Tibial artery (tissue), 4 donors: ENCODE data around the gene LIMK1.
A peak's percentile ranks its signal among the peaks of the same experiment; 100 is the strongest.

ENCODE experiments used
- DNase-seq, 2 donors: peaks; one replicate each; pipeline ENCODE4 v3.0.0-alpha.2; 2019
- H3K27ac ChIP-seq, 2 donors: fragments of 200-600 bp; sonication (generic) in 1 of 2; 1 replicate in 1 of 2; 2 replicates in 1 of 2; pipeline ENCODE4 v1.5.1; 2018 to 2019; ENCODE audit warnings: mild to moderate bottlenecking in 1 of 2
- H3K27me3 ChIP-seq, 2 donors: fragments of 200-600 bp; sonication (generic) in 1 of 2; one replicate each; pipeline versions ENCODE4 v1.5.1 to v1.6.0; 2016 to 2019
- H3K36me3 ChIP-seq, 3 donors: fragments of 200-600 bp; sonication (generic) in 2 of 3; one replicate each; pipeline ENCODE4 v1.5.1; 2016 to 2019; ENCODE audit warnings: mild to moderate bottlenecking in 2 of 3
- H3K4me1 ChIP-seq, 4 donors: fragments of 200-600 bp; sonication (generic) in 2 of 4; 1 replicate in 3 of 4; 2 replicates in 1 of 4; pipeline ENCODE4 v1.5.1; 2016 to 2019
- H3K4me3 ChIP-seq, 2 donors: fragments of 200-600 bp; sonication (generic) in 1 of 2; 1 replicate in 1 of 2; 2 replicates in 1 of 2; pipeline ENCODE4 v1.5.1; 2018 to 2019; ENCODE audit warnings: mild to moderate bottlenecking in 2 of 2
- H3K9me3 ChIP-seq, 3 donors: fragments of 200-600 bp; sonication (generic) in 1 of 3; one replicate each; pipeline ENCODE4 v1.5.1; 2016 to 2019
- intact Hi-C: fragments of 100-400 bp; cut with DNase I; formaldehyde crosslinking; loops from one replicate; pipeline ENCODE4 v1.15.0; 2023; ENCODE audit warnings: low total_unique reads
- TF ChIP-seq, protein P1 (sequence below), 2 experiments: fragments of 200-600 bp in 1 of 2; fragments of 450-650 bp in 1 of 2; IDR thresholded peaks; one replicate each; pipeline ENCODE4 v1.5.1; 2017 to 2019; ENCODE audit warnings: antibody characterized with exemption in 2 of 2, mild to moderate bottlenecking in 1 of 2, moderate library complexity in 1 of 2

LIMK1 gene

DNA sequence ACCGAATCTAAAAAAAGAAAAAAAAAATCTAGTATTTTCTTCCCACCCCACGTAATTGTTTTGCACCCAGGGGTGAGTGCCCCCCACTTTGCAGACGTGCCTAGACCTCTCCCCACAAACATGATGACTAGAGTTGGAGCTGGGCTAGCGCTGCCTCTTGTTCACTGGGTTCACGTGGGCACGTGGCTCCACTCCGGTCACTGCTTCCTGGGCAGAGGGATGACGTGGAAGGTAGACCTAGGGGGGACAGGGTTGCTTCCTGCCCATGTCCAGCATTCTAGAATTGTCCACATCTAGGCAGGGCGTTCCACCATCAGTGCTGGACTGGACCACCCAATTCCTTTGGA, 861 bp upstream of the LIMK1 start:
- H3K9me3 ChIP-seq = no peaks in the 10 kb centered on the region
- TF ChIP-seq, protein P1, sequence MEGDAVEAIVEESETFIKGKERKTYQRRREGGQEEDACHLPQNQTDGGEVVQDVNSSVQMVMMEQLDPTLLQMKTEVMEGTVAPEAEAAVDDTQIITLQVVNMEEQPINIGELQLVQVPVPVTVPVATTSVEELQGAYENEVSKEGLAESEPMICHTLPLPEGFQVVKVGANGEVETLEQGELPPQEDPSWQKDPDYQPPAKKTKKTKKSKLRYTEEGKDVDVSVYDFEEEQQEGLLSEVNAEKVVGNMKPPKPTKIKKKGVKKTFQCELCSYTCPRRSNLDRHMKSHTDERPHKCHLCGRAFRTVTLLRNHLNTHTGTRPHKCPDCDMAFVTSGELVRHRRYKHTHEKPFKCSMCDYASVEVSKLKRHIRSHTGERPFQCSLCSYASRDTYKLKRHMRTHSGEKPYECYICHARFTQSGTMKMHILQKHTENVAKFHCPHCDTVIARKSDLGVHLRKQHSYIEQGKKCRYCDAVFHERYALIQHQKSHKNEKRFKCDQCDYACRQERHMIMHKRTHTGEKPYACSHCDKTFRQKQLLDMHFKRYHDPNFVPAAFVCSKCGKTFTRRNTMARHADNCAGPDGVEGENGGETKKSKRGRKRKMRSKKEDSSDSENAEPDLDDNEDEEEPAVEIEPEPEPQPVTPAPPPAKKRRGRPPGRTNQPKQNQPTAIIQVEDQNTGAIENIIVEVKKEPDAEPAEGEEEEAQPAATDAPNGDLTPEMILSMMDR (IDR thresholded peaks at IDR 0.05) = no peak
- H3K27ac ChIP-seq = no peak overlapping the region
- H3K27me3 ChIP-seq = no peaks in the 10 kb centered on the region
- no peaks in the 10 kb centered on the region for H3K36me3 ChIP-seq
- no peak for DNase-seq
- intact Hi-C loops = loop anchor here (10.0 kb wide), 1 partner anchor 172 kb away; the partner anchor contains the start of gene RFC2
- H3K4me1 ChIP-seq = peaks cover 0 to 31% (median 25%) of the 10 kb centered on the region in 4 donors
- H3K4me3 ChIP-seq = peak overlapping the region in 1 of 2 donors; percentile 94

DNA sequence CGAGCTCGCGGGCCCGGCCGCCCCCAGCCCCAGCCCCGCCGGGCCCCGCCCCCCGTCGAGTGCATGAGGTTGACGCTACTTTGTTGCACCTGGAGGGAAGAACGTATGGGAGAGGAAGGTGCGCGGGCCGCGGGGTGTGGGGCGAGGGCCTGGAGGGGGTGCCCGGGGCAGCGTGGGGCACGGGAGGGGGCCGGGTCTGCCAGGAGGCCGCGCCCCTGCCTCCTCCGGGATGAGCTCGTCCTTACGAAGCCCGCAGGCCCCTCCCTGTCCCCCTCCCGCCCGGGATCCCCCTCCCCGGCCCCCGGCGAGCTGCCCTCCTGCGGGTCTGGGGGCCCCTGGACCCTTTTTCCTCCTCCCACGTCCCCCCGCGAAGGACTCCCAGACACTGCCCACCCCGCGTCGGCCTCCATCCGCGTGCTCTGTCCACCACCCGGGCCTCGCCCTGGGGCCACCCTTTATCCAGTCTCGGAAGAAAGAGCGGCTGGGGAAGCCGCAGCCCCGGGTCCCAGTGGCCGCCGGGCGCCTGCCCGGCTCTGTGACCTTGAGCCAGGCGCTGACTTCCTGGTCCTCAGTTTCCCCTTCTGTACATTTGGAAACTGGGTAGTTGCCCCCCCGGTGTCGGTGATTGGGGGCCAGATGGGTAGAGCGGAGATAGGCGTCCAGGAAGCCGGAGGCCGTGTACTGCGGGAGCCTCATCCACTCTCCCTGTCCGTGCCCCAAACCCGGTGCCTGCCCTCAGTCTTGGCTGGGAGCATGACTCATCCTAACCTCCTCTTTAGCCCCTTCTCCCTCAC, 521 bp downstream of the LIMK1 start:
- Histone ChIP-seq H3K36me3 (no peaks in the 10 kb centered on the region), H3K4me3 (peak overlapping the region; percentile 64 to 94), H3K9me3 (no peaks in the 10 kb centered on the region), H3K27ac (peak overlapping the region; percentile 68 to 70), H3K4me1 (peaks cover 0 to 30% (median 22%) of the 10 kb centered on the region in 4 donors), H3K27me3 (no peaks in the 10 kb centered on the region)
- TF ChIP-seq, protein P1 (IDR thresholded peaks at IDR 0.05) = no peak
- DNase-seq = peak in 1 of 2 donors; percentile 73
- intact Hi-C loops = loop anchor here (10.0 kb wide), 1 partner anchor 171 kb away; the partner anchor contains the start of gene RFC2

DNA sequence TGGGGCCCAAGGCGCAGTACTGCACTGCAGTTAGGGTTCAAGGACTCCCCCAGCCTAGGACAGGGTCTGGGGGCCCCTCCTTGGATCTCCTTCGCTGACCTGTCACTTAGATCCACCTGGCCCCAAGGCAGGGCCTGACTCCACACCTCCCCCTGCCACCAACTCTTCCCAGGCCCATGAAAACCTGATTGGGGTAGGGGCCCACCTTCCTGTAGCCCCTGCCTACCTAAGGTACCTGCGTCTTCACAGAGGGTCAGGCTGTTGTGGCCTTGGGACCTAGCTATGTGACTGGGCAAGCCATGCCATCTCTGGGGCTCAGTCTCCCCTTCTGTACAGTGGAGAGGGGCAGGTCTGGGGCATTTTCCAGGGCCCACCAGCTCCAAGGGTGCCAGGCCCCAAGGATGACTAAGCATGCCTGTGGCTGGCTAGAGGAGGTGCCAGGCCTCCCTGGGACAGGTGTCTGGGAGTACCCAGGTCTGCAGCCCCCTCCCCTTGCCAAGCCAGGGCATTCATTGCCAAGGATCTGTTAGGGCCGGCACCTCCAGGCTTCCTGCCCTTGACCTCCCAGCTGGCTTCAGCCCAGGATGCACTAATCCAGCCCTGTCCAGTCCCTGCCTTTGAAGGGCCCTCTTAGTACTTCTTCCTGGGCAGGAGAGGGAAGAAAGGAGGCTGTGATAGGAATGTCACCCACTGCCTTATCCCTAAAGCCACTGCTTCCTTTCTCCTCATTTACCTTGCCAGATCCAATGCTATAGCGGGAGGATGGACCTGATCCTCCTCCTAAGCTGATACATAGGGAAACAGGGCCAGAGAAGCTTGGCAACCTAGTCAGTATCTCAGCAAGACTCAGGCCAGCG, 1.3 kb downstream of the LIMK1 start:
- intact Hi-C loops = loop anchor here (10.0 kb wide), 1 partner anchor 170 kb away; the partner anchor contains the start of gene RFC2
- no peak for DNase-seq
- TF ChIP-seq, protein P1 (IDR thresholded peaks at IDR 0.05) = no peak
- Histone ChIP-seq H3K4me1 (peaks cover 0 to 24% (median 17%) of the 10 kb centered on the region in 4 donors), H3K4me3 (peak overlapping the region; percentile 64 to 94), H3K9me3 (no peaks in the 10 kb centered on the region), H3K27ac (peak overlapping the region; percentile 68 to 70), H3K27me3 (no peaks in the 10 kb centered on the region), H3K36me3 (no peaks in the 10 kb centered on the region)

DNA sequence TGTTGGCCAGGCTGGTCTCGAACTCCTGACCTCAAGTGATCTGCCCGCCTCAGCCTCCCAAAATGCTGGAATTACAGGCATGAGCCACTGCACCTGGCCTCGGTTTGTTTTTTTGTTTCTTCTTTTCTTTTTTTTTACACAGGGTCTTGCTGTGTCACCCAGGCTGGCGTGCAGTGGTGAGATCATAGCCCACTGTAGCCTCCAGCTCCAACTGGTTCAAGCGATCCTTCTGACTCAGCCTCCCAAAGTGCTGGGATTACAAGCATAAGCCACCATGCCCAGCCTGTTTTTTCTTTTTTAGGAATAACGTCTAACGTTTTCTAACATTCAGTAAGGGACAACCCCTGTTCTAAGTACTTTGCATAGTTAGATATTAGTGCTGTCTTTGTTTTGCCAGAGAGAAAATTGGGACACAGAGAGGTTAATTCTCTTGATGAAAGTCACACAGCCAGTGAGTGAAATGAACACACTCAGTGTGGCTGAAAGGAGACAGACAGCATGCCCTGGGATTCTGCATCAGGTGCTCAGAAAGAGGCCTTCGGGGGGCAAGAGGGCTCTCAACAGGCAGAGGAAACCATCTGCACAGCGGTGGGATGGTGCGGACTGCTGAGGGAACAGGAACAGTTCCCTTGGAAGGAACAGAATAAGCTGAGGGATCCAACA, 4.3 kb downstream of the LIMK1 start:
- TF ChIP-seq, protein P1 (IDR thresholded peaks at IDR 0.05) = no peak
- H3K4me1 ChIP-seq = peaks cover 0 to 33% (median 25%) of the 10 kb centered on the region in 4 donors
- H3K27me3 ChIP-seq = no peaks in the 10 kb centered on the region
- no peaks in the 10 kb centered on the region for H3K9me3 ChIP-seq
- H3K4me3 ChIP-seq = no peak overlapping the region
- intact Hi-C loops = loop anchor here (10.0 kb wide), 1 partner anchor 167 kb away; the partner anchor contains the start of gene RFC2
- H3K27ac ChIP-seq = no peak overlapping the region
- no peak for DNase-seq
- H3K36me3 ChIP-seq = no peaks in the 10 kb centered on the region

DNA sequence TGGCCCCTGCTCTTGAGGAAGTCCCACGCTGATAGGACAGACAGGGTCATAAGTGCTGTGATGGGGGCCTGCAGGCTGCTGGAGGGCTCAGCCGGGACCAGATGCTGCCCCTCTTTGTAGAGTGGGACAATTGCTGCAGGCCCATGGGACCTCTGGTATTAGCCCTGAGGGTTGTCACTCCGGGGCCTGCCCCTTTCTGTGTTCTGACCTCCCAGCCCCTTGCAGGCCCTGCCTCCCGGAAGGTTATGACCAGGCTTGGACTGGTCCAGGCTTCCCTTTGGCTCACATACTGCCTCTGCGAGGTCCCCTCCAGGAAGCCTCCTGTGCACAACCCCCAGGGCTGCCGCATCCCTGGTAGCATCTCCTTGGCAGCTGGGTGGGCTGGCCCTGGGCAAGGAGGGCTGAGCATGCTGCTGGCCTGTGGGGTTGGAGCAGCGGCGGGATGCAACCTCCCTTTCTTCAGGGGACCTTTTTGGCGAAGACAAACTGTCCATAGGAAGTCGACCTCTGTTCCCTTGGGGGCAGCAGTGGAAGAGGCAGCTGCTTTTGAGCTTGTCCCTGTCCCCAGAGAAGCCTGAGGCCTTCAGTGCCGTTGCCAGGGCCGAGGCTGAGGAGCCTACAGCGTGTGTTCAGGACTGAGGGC, 8.8 kb downstream of the LIMK1 start:
- TF ChIP-seq, protein P1 (IDR thresholded peaks at IDR 0.05) = no peak
- H3K27me3 ChIP-seq = no peaks in the 10 kb centered on the region
- H3K4me3 ChIP-seq = peak overlapping the region in 1 of 2 donors; percentile 48
- peaks cover 0 to 6% (median 6%) of the 10 kb centered on the region in 3 donors for H3K36me3 ChIP-seq
- no peaks in the 10 kb centered on the region for H3K9me3 ChIP-seq
- peak overlapping the region; percentile 58 to 66 for H3K27ac ChIP-seq
- peaks cover 6 to 33% (median 28%) of the 10 kb centered on the region in 4 donors for H3K4me1 ChIP-seq
- no peak for DNase-seq
- intact Hi-C loops = no loop called here
